Central memory CD8-positive, alpha-beta T cell (primary cell): ENCODE results near the gene LINC01488.

ENCODE experiments used
- ATAC-seq: fragments of 150-1000 bp; cut with Tn5 transposase; replicated peaks from 2 replicates; pipeline ENCODE4 v1.10.0; 2022; ENCODE audit warnings: mild to moderate bottlenecking, moderate FRiP score, moderate number of reproducible peaks; ENCODE audit not compliant: poor library complexity, severe bottlenecking; ENCODE audit errors: extremely low read depth
- DNase-seq, 2 donors: peaks; one replicate each; pipeline ENCODE4 v3.0.0; 2021; ENCODE audit warnings: low spot score in 2 of 2
- H3K27ac Mint-ChIP-seq: one replicate; pipeline ENCODE4 v1.8.0; 2022; ENCODE audit warnings: low read depth, mild to moderate bottlenecking, moderate library complexity, mixed read lengths
- H3K27me3 Mint-ChIP-seq: one replicate; pipeline ENCODE4 v1.8.0; 2022; ENCODE audit warnings: mixed read lengths
- H3K36me3 Mint-ChIP-seq: one replicate; pipeline ENCODE4 v1.8.0; 2022; ENCODE audit warnings: mild to moderate bottlenecking, moderate library complexity, mixed read lengths; ENCODE audit not compliant: insufficient read depth
- H3K4me1 Mint-ChIP-seq: one replicate; pipeline ENCODE4 v1.8.0; 2022; ENCODE audit warnings: mixed read lengths
- H3K4me3 Mint-ChIP-seq: one replicate; pipeline ENCODE4 v1.8.0; 2022; ENCODE audit warnings: mild to moderate bottlenecking, moderate library complexity, mixed read lengths
- H3K9me3 Mint-ChIP-seq: one replicate; pipeline ENCODE4 v1.8.0; 2022; ENCODE audit warnings: mixed read lengths

LINC01488 gene

GRCh38 chr11:69449320-69450063 is 32.0 kb upstream of the LINC01488 start:
- no peak for DNase-seq
- H3K9me3 Mint-ChIP-seq = no peaks in the 10 kb centered on the region
- no peaks in the 10 kb centered on the region for H3K4me1 Mint-ChIP-seq
- peaks cover 4% of the 10 kb centered on the region for H3K36me3 Mint-ChIP-seq
- ATAC-seq = no peak
- H3K4me3 Mint-ChIP-seq = no peak overlapping the region
- H3K27me3 Mint-ChIP-seq = peaks cover 29% of the 10 kb centered on the region
- H3K27ac Mint-ChIP-seq = no peak overlapping the region

- peaks cover 2% of the 10 kb centered on the region for H3K36me3 Mint-ChIP-seq
- H3K27ac Mint-ChIP-seq = no peak overlapping the region
- no peaks in the 10 kb centered on the region for H3K9me3 Mint-ChIP-seq
- DNase-seq (no peak), ATAC-seq (no peak)
- no peak overlapping the region for H3K4me3 Mint-ChIP-seq
- H3K4me1 Mint-ChIP-seq = no peaks in the 10 kb centered on the region
- H3K27me3 Mint-ChIP-seq = peaks cover 29% of the 10 kb centered on the region
Observed at GRCh38 chr11:69450064-69450856, 31.2 kb upstream of the LINC01488 start.

- Mint-ChIP-seq H3K27ac (no peak overlapping the region), H3K4me1 (no peaks in the 10 kb centered on the region), H3K36me3 (peaks cover 2% of the 10 kb centered on the region), H3K4me3 (no peak overlapping the region), H3K9me3 (no peaks in the 10 kb centered on the region), H3K27me3 (peaks cover 29% of the 10 kb centered on the region)
- ATAC-seq (no peak), DNase-seq (no peak)
Observed at GRCh38 chr11:69450857-69451220, 30.6 kb upstream of the LINC01488 start.

- no peak for DNase-seq
- ATAC-seq = no peak
- H3K9me3 Mint-ChIP-seq = no peaks in the 10 kb centered on the region
Observed at GRCh38 chr11:69451289-69451688, 30.2 kb upstream of the LINC01488 start.

GRCh38 chr11:69452206-69452987 is 29.1 kb upstream of the LINC01488 start:
- no peak overlapping the region for H3K4me3 Mint-ChIP-seq
- peaks cover 2% of the 10 kb centered on the region for H3K36me3 Mint-ChIP-seq
- peaks cover 21% of the 10 kb centered on the region for H3K27me3 Mint-ChIP-seq
- H3K27ac Mint-ChIP-seq = no peak overlapping the region
- ATAC-seq (no peak), DNase-seq (no peak)
- H3K4me1 Mint-ChIP-seq = no peaks in the 10 kb centered on the region
- H3K9me3 Mint-ChIP-seq = peaks cover 5% of the 10 kb centered on the region

More at GRCh38 chr11:69451289-69451688, 30.2 kb upstream of the LINC01488 start:
- peaks cover 2% of the 10 kb centered on the region for H3K36me3 Mint-ChIP-seq
- peaks cover 29% of the 10 kb centered on the region for H3K27me3 Mint-ChIP-seq
- no peak overlapping the region for H3K27ac Mint-ChIP-seq
- H3K4me3 Mint-ChIP-seq = no peak overlapping the region
- H3K4me1 Mint-ChIP-seq = no peaks in the 10 kb centered on the region

GRCh38 chr11:69453151-69453550 is 28.3 kb upstream of the LINC01488 start:
- Mint-ChIP-seq H3K4me3 (no peak overlapping the region), H3K4me1 (no peaks in the 10 kb centered on the region), H3K27ac (no peak overlapping the region), H3K27me3 (peaks cover 13% of the 10 kb centered on the region), H3K36me3 (peaks cover 2% of the 10 kb centered on the region), H3K9me3 (peaks cover 11% of the 10 kb centered on the region)
- ATAC-seq = no peak
- DNase-seq = no peak

GRCh38 chr11:69454018-69454417 is 27.4 kb upstream of the LINC01488 start:
- Mint-ChIP-seq H3K9me3 (peaks cover 11% of the 10 kb centered on the region), H3K36me3 (peaks cover 2% of the 10 kb centered on the region), H3K27me3 (peaks cover 10% of the 10 kb centered on the region), H3K27ac (no peak overlapping the region), H3K4me3 (no peak overlapping the region), H3K4me1 (no peaks in the 10 kb centered on the region)
- no peak for ATAC-seq
- no peak for DNase-seq

GRCh38 chr11:69455969-69456368 is 25.5 kb upstream of the LINC01488 start:
- no peak overlapping the region for H3K27ac Mint-ChIP-seq
- peaks cover 2% of the 10 kb centered on the region for H3K36me3 Mint-ChIP-seq

GRCh38 chr11:69456712-69457111 is 24.8 kb upstream of the LINC01488 start:
- no peak overlapping the region for H3K27ac Mint-ChIP-seq
- DNase-seq (no peak), ATAC-seq (no peak)
- H3K27me3 Mint-ChIP-seq = peaks cover 24% of the 10 kb centered on the region
- peaks cover 25% of the 10 kb centered on the region for H3K9me3 Mint-ChIP-seq
- H3K36me3 Mint-ChIP-seq = no peaks in the 10 kb centered on the region
- no peak overlapping the region for H3K4me3 Mint-ChIP-seq
- H3K4me1 Mint-ChIP-seq = no peaks in the 10 kb centered on the region

More at GRCh38 chr11:69455969-69456368, 25.5 kb upstream of the LINC01488 start:
- H3K4me1 Mint-ChIP-seq = no peaks in the 10 kb centered on the region
- H3K27me3 Mint-ChIP-seq = peaks cover 19% of the 10 kb centered on the region
- peaks cover 20% of the 10 kb centered on the region for H3K9me3 Mint-ChIP-seq
- no peak overlapping the region for H3K4me3 Mint-ChIP-seq
- DNase-seq (no peak), ATAC-seq (no peak)

- Mint-ChIP-seq H3K27ac (no peak overlapping the region), H3K4me3 (no peak overlapping the region), H3K4me1 (no peaks in the 10 kb centered on the region), H3K27me3 (peaks cover 55% of the 10 kb centered on the region), H3K9me3 (peaks cover 25% of the 10 kb centered on the region), H3K36me3 (no peaks in the 10 kb centered on the region)
- ATAC-seq = no peak
- DNase-seq = no peak
Observed at GRCh38 chr11:69459848-69460539, 21.5 kb upstream of the LINC01488 start.

GRCh38 chr11:69460540-69461257 is 20.8 kb upstream of the LINC01488 start:
- no peak for ATAC-seq
- no peaks in the 10 kb centered on the region for H3K36me3 Mint-ChIP-seq
- H3K4me3 Mint-ChIP-seq = no peak overlapping the region
- DNase-seq = no peak
- no peaks in the 10 kb centered on the region for H3K4me1 Mint-ChIP-seq
- H3K9me3 Mint-ChIP-seq = peaks cover 25% of the 10 kb centered on the region
- no peak overlapping the region for H3K27ac Mint-ChIP-seq
- H3K27me3 Mint-ChIP-seq = peaks cover 55% of the 10 kb centered on the region
